IPS-11a (cell line): ENCODE data around the gene TMEM43.
A peak's percentile ranks its signal among the peaks of the same experiment; 100 is the strongest.

Experiments used
- H3K4me3 ChIP-seq: one replicate; pipeline ENCODE4 v1.5.1; 2013; ENCODE audit warnings: low read depth, low read length, control low read depth

Gene TMEM43

GRCh38 chr3:14121859-14122258 lies 3.0 kb upstream of the TMEM43 start:
- no peak overlapping the region for H3K4me3 ChIP-seq

GRCh38 chr3:14122301-14122700 lies 2.6 kb upstream of the TMEM43 start:
- no peak overlapping the region for H3K4me3 ChIP-seq

GRCh38 chr3:14123308-14124222 lies 1.3 kb upstream of the TMEM43 start:
- peak overlapping the region; percentile 91 for H3K4me3 ChIP-seq

GRCh38 chr3:14124223-14124614 lies 633 bp upstream of the TMEM43 start:
- H3K4me3 ChIP-seq, result peak overlapping the region; percentile 91

GRCh38 chr3:14125193-14126016 lies 553 bp downstream of the TMEM43 start:
- H3K4me3 ChIP-seq, result peak overlapping the region; percentile 91

GRCh38 chr3:14126017-14126886 lies 1.4 kb downstream of the TMEM43 start:
- H3K4me3 ChIP-seq, result peak overlapping the region; percentile 91

- no peak overlapping the region for H3K4me3 ChIP-seq
Observed at GRCh38 chr3:14126887-14127505, 2.1 kb downstream of the TMEM43 start.

- H3K4me3 ChIP-seq, result no peak overlapping the region
Observed at GRCh38 chr3:14127516-14128161, 2.8 kb downstream of the TMEM43 start.

- no peak overlapping the region for H3K4me3 ChIP-seq
Observed at GRCh38 chr3:14128724-14129123, 3.9 kb downstream of the TMEM43 start.

GRCh38 chr3:14129296-14129695 lies 4.4 kb downstream of the TMEM43 start:
- no peak overlapping the region for H3K4me3 ChIP-seq

GRCh38 chr3:14130230-14130629 lies 5.4 kb downstream of the TMEM43 start:
- H3K4me3 ChIP-seq, result no peak overlapping the region

GRCh38 chr3:14130707-14131106 lies 5.9 kb downstream of the TMEM43 start:
- H3K4me3 ChIP-seq, result no peak overlapping the region

- H3K4me3 ChIP-seq, result no peak overlapping the region
Observed at GRCh38 chr3:14131134-14131533, 6.3 kb downstream of the TMEM43 start.

- H3K4me3 ChIP-seq, result no peak overlapping the region
Observed at GRCh38 chr3:14132120-14132519, 7.3 kb downstream of the TMEM43 start.

GRCh38 chr3:14132689-14133088 lies 7.8 kb downstream of the TMEM43 start:
- H3K4me3 ChIP-seq, result no peak overlapping the region

- H3K4me3 ChIP-seq, result no peak overlapping the region
Observed at GRCh38 chr3:14133188-14133800, 8.4 kb downstream of the TMEM43 start.

- no peak overlapping the region for H3K4me3 ChIP-seq
Observed at GRCh38 chr3:14133876-14134275, 9.0 kb downstream of the TMEM43 start.

GRCh38 chr3:14134291-14134690 lies 9.4 kb downstream of the TMEM43 start:
- no peak overlapping the region for H3K4me3 ChIP-seq

GRCh38 chr3:14135581-14135980 lies 10.7 kb downstream of the TMEM43 start:
- no peak overlapping the region for H3K4me3 ChIP-seq

- H3K4me3 ChIP-seq, result no peak overlapping the region
Observed at GRCh38 chr3:14137004-14137403, 12.2 kb downstream of the TMEM43 start.
